ENCODE data around the gene PTPRT. TPM values are rescaled to one million over a fixed set of nuclear protein-coding genes. Genes with fewer than 3 reads are reported as not detected.

PTPRT gene
- total and polyA plus RNA-seq, 5 donors = 0.06 to 0.40 (median 0.20) TPM

- no peak for ATAC-seq
- DNase-seq = no peak
- 62% methylated on average over 7 of the region's 7 CpGs for WGBS
- no peaks in the 10 kb centered on the region for H3K27me3 ChIP-seq (ENCODE audit: control insufficient read depth, insufficient read depth)
- no peaks in the 10 kb centered on the region for H3K9me3 ChIP-seq (ENCODE audit: control insufficient read depth, low read length)
- H3K27ac ChIP-seq (ENCODE audit: low read length) = no peak overlapping the region
- H3K4me3 ChIP-seq (ENCODE audit: low read length) = no peak overlapping the region
- intact Hi-C loops (cut with DNase I) = no loop called here
- no peaks in the 10 kb centered on the region for H3K4me1 ChIP-seq (ENCODE audit: control insufficient read depth, insufficient read depth, low read length)
These were observed 577.5 kb downstream of the PTPRT start for GRCh38 chr20:42611889-42612837.

- no peak overlapping the region for H3K4me3 ChIP-seq (ENCODE audit: low read length)
- no peaks in the 10 kb centered on the region for H3K27me3 ChIP-seq (ENCODE audit: control insufficient read depth, insufficient read depth)
- ATAC-seq = no peak
- 82% methylated on average over 4 of the region's 4 CpGs for WGBS
- intact Hi-C loops (cut with DNase I) = no loop called here
- no peaks in the 10 kb centered on the region for H3K9me3 ChIP-seq (ENCODE audit: control insufficient read depth, low read length)
- H3K4me1 ChIP-seq (ENCODE audit: control insufficient read depth, insufficient read depth, low read length) = no peaks in the 10 kb centered on the region
- no peak overlapping the region for H3K27ac ChIP-seq (ENCODE audit: low read length)
- no peak for DNase-seq
These were observed 578.3 kb downstream of the PTPRT start for GRCh38 chr20:42611423-42611822.

- DNase-seq (no peak), ATAC-seq (no peak)
- Histone ChIP-seq H3K27ac (ENCODE audit: low read length) (no peak overlapping the region), H3K4me3 (ENCODE audit: low read length) (no peak overlapping the region), H3K27me3 (ENCODE audit: control insufficient read depth, insufficient read depth) (no peaks in the 10 kb centered on the region), H3K4me1 (ENCODE audit: control insufficient read depth, insufficient read depth, low read length) (no peaks in the 10 kb centered on the region), H3K9me3 (ENCODE audit: control insufficient read depth, low read length) (no peaks in the 10 kb centered on the region)
- 75% methylated on average over 4 of the region's 4 CpGs for WGBS
- intact Hi-C loops (cut with DNase I) = no loop called here
These were observed 579.6 kb downstream of the PTPRT start for GRCh38 chr20:42610070-42610469.

GRCh38 chr20:42609618-42610017 is 580.1 kb downstream of the PTPRT start:
- no peaks in the 10 kb centered on the region for H3K4me1 ChIP-seq (ENCODE audit: control insufficient read depth, insufficient read depth, low read length)
- H3K27me3 ChIP-seq (ENCODE audit: control insufficient read depth, insufficient read depth) = no peaks in the 10 kb centered on the region
- no peak for DNase-seq
- no peak overlapping the region for H3K27ac ChIP-seq (ENCODE audit: low read length)
- no peak overlapping the region for H3K4me3 ChIP-seq (ENCODE audit: low read length)
- intact Hi-C loops (cut with DNase I) = no loop called here
- no peak for ATAC-seq
- no peaks in the 10 kb centered on the region for H3K9me3 ChIP-seq (ENCODE audit: control insufficient read depth, low read length)
- 71% methylated on average over 4 of the region's 4 CpGs for WGBS

GRCh38 chr20:42604998-42605956 is 584.4 kb downstream of the PTPRT start:
- Histone ChIP-seq H3K9me3 (ENCODE audit: control insufficient read depth, low read length) (no peaks in the 10 kb centered on the region), H3K4me1 (ENCODE audit: control insufficient read depth, insufficient read depth, low read length) (no peaks in the 10 kb centered on the region), H3K4me3 (ENCODE audit: low read length) (no peak overlapping the region), H3K27me3 (ENCODE audit: control insufficient read depth, insufficient read depth) (no peaks in the 10 kb centered on the region), H3K27ac (ENCODE audit: low read length) (no peak overlapping the region)
- ATAC-seq (no peak), DNase-seq (no peak)
- 62% methylated on average over 13 of the region's 13 CpGs for WGBS
- intact Hi-C loops (cut with DNase I) = no loop called here

- no peaks in the 10 kb centered on the region for H3K27me3 ChIP-seq (ENCODE audit: control insufficient read depth, insufficient read depth)
- 76% methylated on average over 4 of the region's 4 CpGs for WGBS
- H3K9me3 ChIP-seq (ENCODE audit: control insufficient read depth, low read length) = no peaks in the 10 kb centered on the region
- H3K4me3 ChIP-seq (ENCODE audit: low read length) = no peak overlapping the region
- H3K27ac ChIP-seq (ENCODE audit: low read length) = no peak overlapping the region
- intact Hi-C loops (cut with DNase I) = no loop called here
- ATAC-seq (no peak), DNase-seq (no peak)
- no peaks in the 10 kb centered on the region for H3K4me1 ChIP-seq (ENCODE audit: control insufficient read depth, insufficient read depth, low read length)
These were observed 586.1 kb downstream of the PTPRT start for GRCh38 chr20:42603655-42604054.

- H3K27me3 ChIP-seq (ENCODE audit: control insufficient read depth, insufficient read depth) = no peaks in the 10 kb centered on the region
- no peaks in the 10 kb centered on the region for H3K9me3 ChIP-seq (ENCODE audit: control insufficient read depth, low read length)
- H3K27ac ChIP-seq (ENCODE audit: low read length) = no peak overlapping the region
- ATAC-seq = no peak
- no peak overlapping the region for H3K4me3 ChIP-seq (ENCODE audit: low read length)
- intact Hi-C loops (cut with DNase I) = no loop called here
- DNase-seq = no peak
- WGBS = 73% methylated on average over 5 of the region's 5 CpGs
- no peaks in the 10 kb centered on the region for H3K4me1 ChIP-seq (ENCODE audit: control insufficient read depth, insufficient read depth, low read length)
These were observed 591.1 kb downstream of the PTPRT start for GRCh38 chr20:42598581-42598980.

- intact Hi-C loops (cut with DNase I) = no loop called here
- ATAC-seq = no peak
- no peaks in the 10 kb centered on the region for H3K4me1 ChIP-seq (ENCODE audit: control insufficient read depth, insufficient read depth, low read length)
- H3K27me3 ChIP-seq (ENCODE audit: control insufficient read depth, insufficient read depth) = no peaks in the 10 kb centered on the region
- DNase-seq = no peak
- no peak overlapping the region for H3K4me3 ChIP-seq (ENCODE audit: low read length)
- no peaks in the 10 kb centered on the region for H3K9me3 ChIP-seq (ENCODE audit: control insufficient read depth, low read length)
- H3K27ac ChIP-seq (ENCODE audit: low read length) = no peak overlapping the region
- whole genome bisulfite sequencing = 85% methylated on average over 1 of the region's 1 CpG
These were observed 594.1 kb downstream of the PTPRT start for GRCh38 chr20:42595625-42596024.

- no peaks in the 10 kb centered on the region for H3K27me3 ChIP-seq (ENCODE audit: control insufficient read depth, insufficient read depth)
- WGBS = 84% methylated on average over 3 of the region's 3 CpGs
- H3K4me3 ChIP-seq (ENCODE audit: low read length) = no peak overlapping the region
- H3K27ac ChIP-seq (ENCODE audit: low read length) = no peak overlapping the region
- no peaks in the 10 kb centered on the region for H3K9me3 ChIP-seq (ENCODE audit: control insufficient read depth, low read length)
- DNase-seq (no peak), ATAC-seq (no peak)
- no peaks in the 10 kb centered on the region for H3K4me1 ChIP-seq (ENCODE audit: control insufficient read depth, insufficient read depth, low read length)
- intact Hi-C loops (cut with DNase I) = no loop called here
These were observed 595.0 kb downstream of the PTPRT start for GRCh38 chr20:42594659-42595058.

GRCh38 chr20:42594011-42594410 is 595.7 kb downstream of the PTPRT start:
- Histone ChIP-seq H3K9me3 (ENCODE audit: control insufficient read depth, low read length) (no peaks in the 10 kb centered on the region), H3K27me3 (ENCODE audit: control insufficient read depth, insufficient read depth) (no peaks in the 10 kb centered on the region), H3K4me3 (ENCODE audit: low read length) (no peak overlapping the region), H3K4me1 (ENCODE audit: control insufficient read depth, insufficient read depth, low read length) (no peaks in the 10 kb centered on the region), H3K27ac (ENCODE audit: low read length) (no peak overlapping the region)
- ATAC-seq (no peak), DNase-seq (no peak)
- intact Hi-C loops (cut with DNase I) = no loop called here
- 63% methylated on average over 7 of the region's 7 CpGs for WGBS
